H1 (cell line): ENCODE results near the gene ECPAS. TPM values are rescaled to one million over a fixed set of nuclear protein-coding genes. Genes with fewer than 3 reads are reported as not detected.

Experiments used
- CTCF ChIA-PET: fragments of 300-600 bp; sonication (Branson Sonifier 250); formaldehyde crosslinking; loops from one replicate; lab custom pipeline; 2021; ENCODE audit not compliant: partially characterized antibody; lab: Charles Lee
- POLR2A ChIA-PET: fragments of 300-600 bp; sonication (Branson Sonifier 250); formaldehyde crosslinking; loops from one replicate; lab custom pipeline; 2021; ENCODE audit warnings: inconsistent platforms; ENCODE audit not compliant: partially characterized antibody; lab: Charles Lee
- DNase-seq, 2 experiments: peaks; one replicate each; pipeline versions ENCODE4 v3.0.0 to v3.0.0-alpha.2; 2010 to 2022; ENCODE audit warnings: low spot score in 2 of 2, low read depth in 1 of 2, mixed read lengths in 1 of 2
- FAIRE-seq: peaks from 2 replicates; lab custom pipeline; 2011; peaks lifted over from hg19 to GRCh38; lab: Jason Lieb, UNC
- H2AFZ ChIP-seq: 2 replicates; pipeline ENCODE4 v1.8.1; 2012; ENCODE audit warnings: low read length, inconsistent platforms
- H2AK5ac ChIP-seq: 2 replicates; pipeline ENCODE4 v1.6.1; 2013; ENCODE audit warnings: low read depth, low read length
- H2BK120ac ChIP-seq: replicated peaks from 2 replicates; pipeline ENCODE3; 2013; ENCODE audit warnings: low read depth, low read length, inconsistent platforms
- H2BK12ac ChIP-seq: 2 replicates; pipeline ENCODE4 v1.6.1; 2013; ENCODE audit warnings: low read depth, low read length
- H2BK15ac ChIP-seq: 2 replicates; pipeline ENCODE4 v1.6.1; 2013; ENCODE audit warnings: low read length
- H2BK20ac ChIP-seq: 2 replicates; pipeline ENCODE4 v1.6.1; 2013; ENCODE audit warnings: low read length
- H2BK5ac ChIP-seq: 2 replicates; pipeline ENCODE4 v1.6.1; 2013; ENCODE audit warnings: low read depth, low read length
- H3K14ac ChIP-seq: 2 replicates; pipeline ENCODE4 v1.6.1; 2013; ENCODE audit warnings: inconsistent platforms; ENCODE audit not compliant: insufficient read length
- H3K18ac ChIP-seq: 2 replicates; pipeline ENCODE4 v1.6.1; 2013; ENCODE audit warnings: low read length; ENCODE audit errors: extremely low read depth
- H3K23ac ChIP-seq: 2 replicates; pipeline ENCODE4 v1.6.1; 2013; ENCODE audit warnings: inconsistent platforms; ENCODE audit not compliant: insufficient read length
- H3K23me2 ChIP-seq: 2 replicates; pipeline ENCODE4 v1.6.1; 2013; ENCODE audit warnings: low read depth, low read length
- H3K27ac ChIP-seq: 2 replicates; pipeline ENCODE4 v1.6.1; 2011; ENCODE audit warnings: low read depth, low read length, inconsistent platforms
- H3K27me3 ChIP-seq, 4 experiments: replicated peaks in 1 of 4; 1 replicate in 1 of 4; 2 replicates in 3 of 4; pipeline versions ENCODE4 v1.6.1 to v1.8.1; 2011 to 2013; ENCODE audit warnings: low read length in 3 of 4, mild to moderate bottlenecking in 3 of 4, inconsistent platforms in 2 of 4, mixed read lengths in 2 of 4, moderate library complexity in 1 of 4; ENCODE audit not compliant: control insufficient read depth in 3 of 4, insufficient read depth in 3 of 4; ENCODE audit errors: extremely low read depth in 1 of 4
- H3K36me3 ChIP-seq, 4 experiments: 2 replicates each; pipeline versions ENCODE4 v1.6.1 to v1.8.1; 2011 to 2013; ENCODE audit warnings: mild to moderate bottlenecking in 4 of 4, low read length in 3 of 4, moderate library complexity in 2 of 4, control low read depth in 1 of 4, inconsistent platforms in 1 of 4; ENCODE audit not compliant: insufficient read depth in 4 of 4, control insufficient read depth in 2 of 4
- H3K4ac ChIP-seq: replicated peaks from 2 replicates; pipeline ENCODE3; 2013; ENCODE audit warnings: low read length, low read depth, mixed read lengths, inconsistent platforms; ENCODE audit not compliant: insufficient read length
- H3K4me1 ChIP-seq, 4 experiments: replicated peaks in 1 of 4; 1 replicate in 1 of 4; 2 replicates in 3 of 4; pipeline versions ENCODE4 v1.6.1 to v1.8.1; 2011 to 2013; ENCODE audit warnings: low read length in 3 of 4, inconsistent platforms in 2 of 4, mixed read lengths in 1 of 4; ENCODE audit not compliant: insufficient read depth in 4 of 4, control insufficient read depth in 3 of 4
- H3K4me2 ChIP-seq, 2 experiments: 2 replicates each; pipeline versions ENCODE4 v1.6.1 to v1.8.1; 2011 to 2013; ENCODE audit warnings: low read depth in 2 of 2, low read length in 2 of 2, control low read depth in 1 of 2, inconsistent platforms in 1 of 2, mild to moderate bottlenecking in 1 of 2; ENCODE audit not compliant: insufficient read depth in 1 of 2
- H3K4me3 ChIP-seq, 4 experiments: fragments of 200-600, 300-600 bp in 1 of 4; sonication (generic), shearing (Covaris generic), sonication (Bioruptor Twin) in 1 of 4; 2 replicates each; pipeline versions ENCODE4 v1.5.1 to v1.8.1; 2011 to 2016; ENCODE audit warnings: low read length in 4 of 4, low read depth in 3 of 4, control low read depth in 2 of 4, inconsistent platforms in 2 of 4, mild to moderate bottlenecking in 2 of 4, mixed read lengths in 1 of 4, moderate library complexity in 1 of 4; ENCODE audit not compliant: insufficient read depth in 2 of 4; ENCODE audit errors: extremely low read depth in 1 of 4
- H3K56ac ChIP-seq: replicated peaks from 2 replicates; pipeline ENCODE3; 2013; ENCODE audit warnings: low read depth, mild to moderate bottlenecking, mixed read lengths, low read length, inconsistent platforms; ENCODE audit not compliant: insufficient read length
- H3K79me1 ChIP-seq: 2 replicates; pipeline ENCODE4 v1.6.1; 2013; ENCODE audit warnings: low read depth, low read length, control low read depth
- H3K79me2 ChIP-seq, 2 experiments: 2 replicates each; pipeline versions ENCODE4 v1.6.1 to v1.8.1; 2012 to 2013; ENCODE audit warnings: low read length in 2 of 2, mild to moderate bottlenecking in 2 of 2, inconsistent platforms in 1 of 2; ENCODE audit not compliant: insufficient read depth in 2 of 2, control insufficient read depth in 1 of 2
- H3K9ac ChIP-seq, 4 experiments: replicated peaks in 1 of 4; 1 replicate in 1 of 4; 2 replicates in 3 of 4; pipeline versions ENCODE4 v1.6.1 to v1.8.1; 2011 to 2013; ENCODE audit warnings: low read depth in 3 of 4, low read length in 3 of 4, control low read depth in 2 of 4, mild to moderate bottlenecking in 2 of 4, moderate library complexity in 2 of 4, inconsistent platforms in 1 of 4; ENCODE audit errors: extremely low read depth in 1 of 4
- H3K9me3 ChIP-seq, 2 experiments: 2 replicates each; pipeline versions ENCODE4 v1.6.1 to v1.8.1; 2012 to 2013; ENCODE audit warnings: mild to moderate bottlenecking in 2 of 2, moderate library complexity in 2 of 2, control low read depth in 1 of 2, inconsistent platforms in 1 of 2, low read depth in 1 of 2, low read length in 1 of 2, mixed read lengths in 1 of 2; ENCODE audit not compliant: insufficient read depth in 2 of 2
- H4K20me1 ChIP-seq, 2 experiments: replicated peaks in 1 of 2; 2 replicates each; pipeline versions ENCODE3 to v1.8.1; 2011 to 2013; ENCODE audit warnings: inconsistent platforms in 2 of 2, low read length in 2 of 2, mild to moderate bottlenecking in 1 of 2; ENCODE audit not compliant: insufficient read depth in 2 of 2, control insufficient read depth in 1 of 2
- H4K5ac ChIP-seq: 2 replicates; pipeline ENCODE4 v1.6.1; 2013; ENCODE audit warnings: low read length, low read depth, mixed read lengths, inconsistent platforms; ENCODE audit not compliant: insufficient read length
- H4K8ac ChIP-seq: 2 replicates; pipeline ENCODE4 v1.8.0; 2013; ENCODE audit warnings: mild to moderate bottlenecking, moderate library complexity, low read length, inconsistent platforms; ENCODE audit not compliant: insufficient read depth; ENCODE audit errors: extremely low read depth
- H4K91ac ChIP-seq: replicated peaks from 2 replicates; pipeline ENCODE3; 2013; ENCODE audit warnings: low read length, mixed read lengths, inconsistent platforms; ENCODE audit not compliant: insufficient read length
- ATF2 ChIP-seq: IDR thresholded peaks from 2 replicates; pipeline ENCODE4 v1.6.1; 2012; ENCODE audit warnings: low read length, inconsistent platforms
- BCL11A ChIP-seq, 2 experiments: IDR thresholded peaks; one replicate each; pipeline ENCODE4 v1.6.1; 2011; ENCODE audit warnings: low read depth in 2 of 2, low read length in 2 of 2, mild to moderate bottlenecking in 2 of 2
- EGR1 ChIP-seq: IDR thresholded peaks from 2 replicates; pipeline ENCODE4 v1.6.1; 2011; ENCODE audit warnings: low read depth, low read length, borderline replicate concordance
- EP300 ChIP-seq, 2 experiments: IDR thresholded peaks; 1 replicate in 1 of 2; 2 replicates in 1 of 2; pipeline ENCODE4 v1.6.1; 2011 to 2012; ENCODE audit warnings: low read depth in 2 of 2, low read length in 2 of 2, mild to moderate bottlenecking in 2 of 2, borderline replicate concordance in 1 of 2, inconsistent platforms in 1 of 2, moderate library complexity in 1 of 2
- HDAC2 ChIP-seq, 2 experiments: fragments of 300-600 bp in 1 of 2; sonication (generic) in 1 of 2; IDR thresholded peaks; 2 replicates each; pipeline ENCODE4 v1.6.1; 2011 to 2012; ENCODE audit warnings: low read depth in 2 of 2, low read length in 2 of 2, mild to moderate bottlenecking in 2 of 2, moderate library complexity in 2 of 2, borderline replicate concordance in 1 of 2, inconsistent platforms in 1 of 2
- KDM1A ChIP-seq: fragments of 200-600, 300-600 bp; sonication (generic); IDR thresholded peaks from 2 replicates; pipeline ENCODE4 v1.7.1; 2016; ENCODE audit warnings: mild to moderate bottlenecking, low read length, borderline replicate concordance
- POLR2AphosphoS5 ChIP-seq: IDR thresholded peaks from 2 replicates; pipeline ENCODE4 v1.6.1; 2011; ENCODE audit warnings: low read depth, low read length
- RFX5 ChIP-seq: IDR thresholded peaks from 2 replicates; pipeline ENCODE4 v1.6.1; 2011; ENCODE audit warnings: low read depth, low read length, improper control_type of control experiment, borderline replicate concordance
- RNF2 ChIP-seq: fragments of 200-900, 300-1000 bp; sonication (generic); IDR thresholded peaks from 2 replicates; pipeline ENCODE4 v1.7.1; 2016; ENCODE audit warnings: borderline replicate concordance, low read depth, mild to moderate bottlenecking, antibody characterized with exemption, low read length; ENCODE audit not compliant: poor library complexity, severe bottlenecking; ENCODE audit errors: missing control alignments
- RXRA ChIP-seq: IDR thresholded peaks from 2 replicates; pipeline ENCODE4 v1.6.1; 2011; ENCODE audit warnings: low read depth, mild to moderate bottlenecking, low read length, moderate library complexity; ENCODE audit not compliant: insufficient read depth
- WGBS, 2 experiments: shearing (Covaris generic) in 1 of 2; methylation state at CpG; one replicate each; pipeline versions ENCODE4 v1.1.6 to v1.1.7; 2013 to 2015; ENCODE audit warnings: low lambda C conversion rate in 2 of 2, mixed read lengths in 2 of 2, inconsistent platforms in 1 of 2, low coverage in 1 of 2, missing lambda C conversion rate in 1 of 2; ENCODE audit not compliant: insufficient replicate concordance in 2 of 2, insufficient coverage in 1 of 2, insufficient read length in 1 of 2; ENCODE audit errors: extremely low coverage in 1 of 2, missing lambda C conversion rate in 1 of 2; 5-methylcytosine and 5-hydroxymethylcytosine counted together
- polyA plus RNA-seq, 7 experiments: library from polyadenylated mRNA; depleted of rRNA in 3 of 7; stranded (reverse) in 5 of 7; unstranded in 2 of 7; fragments of >200 nt in 5 of 7; fragments of 200-250 nt in 2 of 7; gene quantifications; 1 replicate in 5 of 7; 2 replicates in 1 of 7; 4 replicates in 1 of 7; pipeline versions ENCODE4 v1.2.1 to v1.2.3, GENCODE V29; 2011 to 2013; ENCODE audit warnings: missing spikeins in 2 of 7, mixed read lengths in 2 of 7
- total RNA-seq: library from RNA; stranded (reverse); fragmentation: NEBNext Ultra II Directional; extraction: Animal tissue kit (Norgen Biotek cat#: 25700); gene quantifications from 2 replicates; pipeline ENCODE4 v1.2.1, GENCODE V29; 2021

Gene ECPAS
- total and polyA plus RNA-seq, 2 of the 8 experiments (the other 6 are each of a cell fraction or from before 2014, with no cell fraction given): 20.9 to 131 TPM

GRCh38 chr9:111438541-111439235 lies 45.5 kb downstream of the ECPAS start:
- H2AK5ac ChIP-seq: no peak overlapping the region
- no peak overlapping the region for H3K23ac ChIP-seq
- H3K18ac ChIP-seq: no peak overlapping the region
- no peaks in the 10 kb centered on the region for H3K23me2 ChIP-seq
- H3K4ac ChIP-seq: no peak overlapping the region
- H3K79me2 ChIP-seq: no peaks in the 10 kb centered on the region
- H3K4me3 ChIP-seq: no peak overlapping the region
- H3K14ac ChIP-seq: no peak overlapping the region
- no peak overlapping the region for H2BK15ac ChIP-seq
- H3K36me3 ChIP-seq: peaks cover 4 to 50% (median 28%) of the 10 kb centered on the region in 4 experiments; a peak in 7 of 8 replicates
- CTCF ChIA-PET: no interaction called here
- H4K20me1 ChIP-seq: no peaks in the 10 kb centered on the region
- no peaks in the 10 kb centered on the region for H3K9me3 ChIP-seq
- H3K56ac ChIP-seq: no peak overlapping the region
- no peak overlapping the region for H2BK120ac ChIP-seq
- no peak overlapping the region for H2BK12ac ChIP-seq
- no peak overlapping the region for H2BK5ac ChIP-seq
- H3K27ac ChIP-seq: no peak overlapping the region
- no peak overlapping the region for H4K91ac ChIP-seq
- no peak overlapping the region for H2AFZ ChIP-seq
- WGBS, 2 experiments: 91% methylated on average over 6 of the region's 6 CpGs; no CpG with 5 or more reads in 1 of the 2 experiments
- H4K5ac ChIP-seq: no peak overlapping the region
- POLR2A ChIA-PET: interaction anchor here (0.6 to 1.4 kb wide), 2 partner anchors 86 to 1727 kb away, joined by 3 read pairs; partner anchors contain the start of gene ZNF483
- no peak for FAIRE-seq
- no peaks in the 10 kb centered on the region for H3K27me3 ChIP-seq
- no peak overlapping the region for H3K4me2 ChIP-seq
- H4K8ac ChIP-seq: no peak overlapping the region
- H3K9ac ChIP-seq: no peak overlapping the region
- no peak for DNase-seq
- no peak overlapping the region for H2BK20ac ChIP-seq
- H3K4me1 ChIP-seq: no peaks in the 10 kb centered on the region
- H3K79me1 ChIP-seq: no peaks in the 10 kb centered on the region
- no peak for TF ChIP-seq RXRA
- TF ChIP-seq EP300 (IDR thresholded peaks at IDR 0.05; ENCODE audit: borderline replicate concordance in 1 of 2, low read depth in 2 of 2, low read length in 2 of 2): no peak
- no peak for TF ChIP-seq HDAC2 (IDR thresholded peaks at IDR 0.05; ENCODE audit: borderline replicate concordance in 1 of 2, low read depth in 2 of 2, low read length in 2 of 2)
- TF ChIP-seq BCL11A (IDR thresholded peaks at IDR 0.05; ENCODE audit: low read depth in 2 of 2, low read length in 2 of 2): no peak
- no peak for TF ChIP-seq RFX5
- TF ChIP-seq RNF2: no peak
- no peak for TF ChIP-seq KDM1A
- TF ChIP-seq POLR2AphosphoS5: no peak
- TF ChIP-seq EGR1: no peak
- TF ChIP-seq ATF2: no peak
